ENCODE results near the gene ALDH3A2.
"Not testable (repeated sequence)": the region's sequence is repeated elsewhere in the genome, so short reads cannot be mapped to it uniquely, and the experiment has no call there.

The ALDH3A2 gene

GRCh38 chr17:19678581-19679453 lies 30.3 kb downstream of the ALDH3A2 start:
- DNase-seq (ENCODE audit: low spot score): no peak

GRCh38 chr17:19683117-19683516 lies 34.6 kb downstream of the ALDH3A2 start:
- no peak for DNase-seq (ENCODE audit: low spot score)

DNA sequence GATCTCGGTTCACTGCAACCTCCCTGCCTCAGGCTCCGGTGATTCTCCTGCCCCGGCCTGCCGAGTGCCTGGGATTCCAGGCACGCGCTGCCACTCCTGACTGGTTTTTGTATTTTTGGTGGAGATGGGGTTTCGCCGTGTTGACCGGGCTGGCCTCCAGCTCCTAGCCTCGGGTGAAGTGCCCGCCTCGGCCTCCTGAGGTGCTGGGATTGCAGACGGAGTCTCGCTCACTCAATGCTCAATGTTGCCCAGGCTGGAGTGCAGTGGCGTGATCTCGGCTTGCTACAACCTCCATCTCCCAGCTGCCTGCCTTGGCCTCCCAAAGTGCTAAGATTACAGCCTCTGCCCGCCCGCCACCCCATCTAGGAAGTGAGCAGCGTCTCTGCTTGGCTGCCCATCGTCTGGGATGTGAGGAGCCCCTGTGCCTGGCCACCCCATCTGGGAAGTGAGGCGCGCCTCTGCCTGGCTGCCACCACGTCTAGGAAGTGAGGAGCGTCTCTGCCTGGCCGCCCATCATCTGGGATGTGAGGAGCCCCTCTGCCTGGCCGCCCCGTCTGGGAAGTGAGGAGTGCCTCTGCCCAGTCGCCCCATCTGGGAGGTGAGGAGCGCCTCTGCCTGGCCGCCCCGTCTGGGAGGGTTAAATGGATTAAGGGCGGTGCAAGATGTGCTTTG lies 36.5 kb downstream of the ALDH3A2 start:
- not testable (repeated sequence) for DNase-seq (ENCODE audit: low spot score)

- no peak for DNase-seq (ENCODE audit: low spot score)
Measured at GRCh38 chr17:19686400-19687090, 38.0 kb downstream of the ALDH3A2 start.

- no peak for DNase-seq (ENCODE audit: low spot score)
Measured at GRCh38 chr17:19702217-19702641, 53.7 kb downstream of the ALDH3A2 start.

DNA sequence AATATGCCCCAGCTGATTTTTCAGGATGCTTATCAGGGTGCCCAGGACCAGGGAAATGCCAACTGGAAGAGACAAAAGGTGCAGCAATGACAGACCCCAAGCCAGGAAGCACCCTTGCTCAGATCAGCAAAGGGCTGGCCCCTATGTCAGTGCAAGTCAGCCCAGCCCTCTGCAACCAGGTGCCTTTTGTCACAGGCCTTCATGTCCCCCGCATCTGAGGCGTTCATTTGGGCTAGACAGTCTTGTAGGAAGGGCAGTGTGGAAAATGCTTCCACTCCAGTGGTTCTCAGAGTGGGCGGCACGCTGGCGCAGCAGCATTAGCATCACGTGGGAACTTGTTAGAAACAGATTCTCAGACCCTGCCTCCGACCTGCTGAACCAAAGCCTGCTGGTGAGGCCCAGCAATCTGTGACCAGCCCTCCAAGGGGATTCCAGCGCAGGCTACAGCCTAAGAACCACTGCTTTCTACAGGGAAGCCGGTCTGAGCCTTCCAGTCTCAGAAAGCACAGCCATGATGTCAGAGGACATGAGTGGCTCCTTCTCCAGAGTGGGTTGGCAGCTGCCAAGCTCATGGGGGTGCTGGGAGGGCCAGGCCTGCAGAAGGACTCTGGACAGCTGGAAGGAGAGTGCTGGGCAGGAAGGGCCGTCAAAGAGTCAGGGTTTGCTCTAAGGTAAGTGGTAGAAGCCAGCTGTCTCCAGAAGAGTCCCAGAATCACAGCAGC lies 54.7 kb downstream of the ALDH3A2 start:
- no peak for DNase-seq (ENCODE audit: low spot score)

DNA sequence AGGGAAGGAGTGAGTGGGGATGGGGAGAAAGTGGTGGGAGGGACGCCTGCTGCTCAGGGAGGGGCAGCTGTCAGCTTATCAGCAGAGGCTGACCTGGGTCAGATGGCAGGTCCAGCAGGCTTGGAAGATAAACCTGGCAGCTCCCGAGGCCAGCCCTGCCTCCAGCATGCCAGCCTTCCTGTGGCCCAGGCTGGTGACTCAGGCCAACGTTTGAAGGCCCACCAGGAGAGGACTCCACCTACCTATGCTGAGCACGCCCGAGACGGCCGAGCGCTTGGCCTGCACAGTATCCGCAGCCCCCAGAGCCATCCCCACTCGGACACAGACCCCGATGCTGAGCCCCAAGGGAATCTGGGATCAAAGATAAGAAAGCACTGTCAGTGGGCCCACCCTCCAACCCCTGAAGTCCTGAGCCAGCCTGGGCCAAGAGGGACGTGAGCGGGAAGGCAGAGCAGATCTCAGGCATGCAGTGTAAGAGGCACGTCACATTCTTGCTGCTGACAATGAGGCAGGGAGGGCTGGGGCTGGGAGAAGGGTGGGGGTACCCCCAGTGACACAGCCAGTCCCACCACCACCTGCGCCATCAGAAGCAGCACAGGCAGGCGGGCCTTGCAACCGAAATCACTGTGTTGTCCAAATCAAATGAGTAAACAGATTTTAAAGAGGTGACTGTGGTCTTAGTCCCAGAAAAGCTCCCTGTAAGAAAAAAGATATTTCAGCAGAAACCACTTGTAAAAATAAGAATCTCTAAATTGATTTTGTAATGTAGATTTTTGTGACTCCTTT lies 55.5 kb downstream of the ALDH3A2 start:
- no peak for DNase-seq (ENCODE audit: low spot score)

DNA sequence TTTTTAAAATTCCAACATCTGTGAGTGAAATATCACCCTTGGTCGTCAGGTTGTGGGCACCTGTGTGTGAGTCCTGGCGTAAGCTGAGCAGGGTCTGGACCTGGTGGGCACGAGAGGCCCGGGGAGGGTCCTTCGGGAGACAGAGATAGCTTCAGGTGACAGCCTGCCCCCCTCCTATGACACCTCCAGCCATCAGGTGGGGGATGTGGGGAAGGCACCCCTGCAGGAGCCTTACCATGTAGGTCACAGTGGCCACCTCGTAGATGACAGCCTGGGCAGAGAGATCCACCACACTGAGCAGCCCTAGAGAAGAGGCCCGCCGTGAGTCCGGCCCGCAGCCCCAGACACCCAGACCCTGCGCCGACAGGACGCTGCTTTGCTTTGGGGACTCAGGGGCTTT lies 56.6 kb downstream of the ALDH3A2 start:
- DNase-seq (ENCODE audit: low spot score): no peak

- peak; percentile 1 for DNase-seq (ENCODE audit: low spot score)
Measured at GRCh38 chr17:19705771-19706770, 57.5 kb downstream of the ALDH3A2 start.

DNA sequence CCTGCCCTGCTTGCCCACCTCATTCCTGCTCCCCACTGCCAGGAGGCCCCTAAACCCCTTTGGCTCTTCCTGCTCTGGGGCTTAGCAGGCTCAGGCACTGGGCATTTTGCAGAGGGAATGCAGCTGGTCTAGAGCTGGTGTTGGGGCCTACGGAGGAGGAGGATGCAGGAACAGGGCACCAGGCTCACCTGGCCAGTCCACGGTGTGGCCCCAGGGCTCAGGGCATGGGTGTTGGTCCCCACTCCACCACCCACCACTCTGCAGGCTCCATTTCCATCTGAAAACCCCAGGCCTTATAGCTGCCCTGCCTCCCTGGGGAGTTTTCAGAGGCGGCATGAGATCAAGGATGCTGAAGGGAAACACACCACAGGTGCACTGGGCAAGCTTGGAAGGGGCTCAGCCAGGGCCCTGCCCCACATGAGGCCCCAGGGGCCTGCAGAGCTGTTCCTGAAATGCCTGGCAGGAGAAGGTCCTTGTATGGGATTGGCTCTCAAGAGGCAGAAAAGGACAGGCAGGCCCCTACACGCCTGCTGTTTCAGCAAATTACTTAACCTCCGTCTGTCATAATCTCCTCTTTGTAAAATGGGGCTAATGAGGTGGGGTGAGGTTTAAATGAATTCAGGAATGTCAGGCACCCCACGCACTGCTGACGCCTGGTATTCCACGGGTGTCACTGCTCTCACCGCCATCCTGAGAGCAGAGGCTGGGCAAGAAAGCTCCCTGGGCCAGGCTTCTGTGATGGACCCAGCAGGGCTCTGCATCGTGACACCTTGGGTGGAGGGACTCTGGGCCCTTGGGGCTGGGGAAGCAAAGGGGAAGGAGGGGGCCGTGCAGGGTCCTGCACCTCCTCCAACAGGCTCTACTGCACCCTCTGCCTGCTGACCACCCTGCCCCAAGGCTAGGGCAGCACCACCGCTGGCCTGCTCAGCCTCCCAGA lies 58.5 kb downstream of the ALDH3A2 start:
- DNase-seq (ENCODE audit: low spot score): peak; percentile 3

- DNase-seq (ENCODE audit: low spot score): no peak
Measured at GRCh38 chr17:19707728-19708221, 59.2 kb downstream of the ALDH3A2 start.

DNA sequence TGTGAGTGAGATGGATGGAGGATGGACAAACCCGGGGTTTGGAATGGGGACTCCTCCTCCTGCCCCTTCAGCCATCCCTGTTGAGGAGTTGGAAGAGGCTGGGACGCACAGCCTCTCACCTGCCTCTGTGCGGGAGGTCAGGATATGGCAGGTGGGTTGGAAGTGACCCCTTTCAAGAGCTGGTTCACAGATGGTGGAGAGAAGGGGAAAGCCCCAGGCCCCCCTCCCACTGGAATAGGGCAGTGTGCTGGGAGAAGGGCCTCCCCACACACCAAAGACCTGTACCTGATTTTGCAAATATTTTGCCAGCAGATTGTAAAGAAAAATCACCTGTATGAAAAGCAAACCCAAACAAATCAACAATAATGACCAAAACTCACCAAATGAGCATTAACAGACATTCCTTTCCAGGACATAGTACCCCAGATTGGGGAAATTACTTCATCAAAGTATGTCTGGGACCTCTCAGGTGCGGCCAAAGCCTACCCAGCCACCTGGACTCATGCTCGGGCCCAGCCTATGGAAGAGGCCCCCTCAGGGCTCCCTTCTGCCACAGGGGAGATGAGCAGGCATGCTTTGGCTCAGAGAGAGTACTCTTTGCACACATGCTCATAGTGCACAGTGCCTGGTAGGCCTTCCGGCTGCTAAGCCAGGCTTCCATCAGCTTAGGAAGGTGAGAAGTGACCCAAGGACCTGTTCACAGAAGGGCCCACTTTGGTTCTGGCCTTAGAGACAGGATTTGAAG lies 60.1 kb downstream of the ALDH3A2 start:
- no peak for DNase-seq (ENCODE audit: low spot score)

GRCh38 chr17:19709841-19710240 lies 61.3 kb downstream of the ALDH3A2 start:
- DNase-seq (ENCODE audit: low spot score): no peak

GRCh38 chr17:19712436-19713004 lies 64.0 kb downstream of the ALDH3A2 start:
- no peak for DNase-seq (ENCODE audit: low spot score)

GRCh38 chr17:19713462-19713861 lies 64.9 kb downstream of the ALDH3A2 start:
- no peak for DNase-seq (ENCODE audit: low spot score)

DNA sequence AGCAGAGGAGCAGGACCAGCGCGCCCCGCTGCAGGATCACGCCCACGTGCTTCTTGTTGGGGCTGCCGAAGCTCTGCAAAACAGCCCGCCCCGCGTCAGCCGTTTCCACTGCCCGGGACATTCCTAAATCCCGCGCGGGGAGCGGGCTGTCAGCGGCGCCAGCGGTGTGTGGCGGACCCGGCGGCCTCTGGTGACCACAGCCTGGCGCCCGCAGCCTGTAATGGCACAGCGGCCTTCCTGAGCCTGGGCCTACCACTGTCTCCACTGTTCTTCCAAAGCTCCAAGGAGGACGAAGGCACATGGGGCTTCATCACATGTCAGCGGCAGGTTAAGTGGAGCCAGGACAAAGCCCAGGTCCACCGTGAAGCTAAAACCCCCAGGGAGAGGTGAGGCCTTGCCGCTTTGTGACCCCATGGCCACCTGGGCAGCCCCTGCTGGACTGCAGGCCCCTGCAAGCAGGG lies 65.4 kb downstream of the ALDH3A2 start:
- no peak for DNase-seq (ENCODE audit: low spot score)
